HG02885 (cell line): ENCODE data around the gene APC.

ENCODE experiments used
- ATAC-seq: cut with Tn5 transposase; IDR thresholded peaks from one replicate; pipeline ENCODE4 v1.9.1; 2021; ENCODE audit warnings: mild to moderate bottlenecking; ENCODE audit not compliant: unreplicated experiment, poor library complexity

Gene APC

DNA sequence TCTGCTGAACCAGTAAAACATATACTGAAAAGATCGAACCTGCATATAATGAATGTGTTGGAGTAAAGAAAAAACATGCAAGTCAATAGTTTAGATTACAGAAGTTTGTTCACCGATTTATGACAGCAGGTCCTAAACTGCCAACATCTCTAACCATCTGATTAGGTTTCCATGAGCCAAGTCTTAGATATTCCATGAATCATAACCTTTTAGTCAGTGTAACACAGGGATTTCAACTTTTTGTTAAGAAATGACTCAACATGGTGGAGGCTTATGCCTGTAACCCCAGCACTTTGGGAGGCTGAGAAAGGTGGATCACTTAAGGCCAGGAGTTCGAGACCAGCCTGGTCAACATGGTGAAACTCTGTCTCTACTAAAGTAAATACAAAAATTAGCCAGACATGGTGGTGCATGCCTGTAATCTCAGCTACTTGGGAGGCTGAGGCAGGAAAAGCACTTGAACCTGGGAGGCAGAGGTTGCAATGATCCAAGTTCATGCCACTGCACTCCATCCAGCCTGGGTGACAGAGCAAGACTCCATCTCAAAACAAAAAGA, 38.7 kb downstream of the APC start:
- ATAC-seq: no peak

- ATAC-seq: no peak
These were observed 41.8 kb downstream of the APC start for GRCh38 chr5:112779531-112779930.

- no peak for ATAC-seq
These were observed 47.0 kb downstream of the APC start for GRCh38 chr5:112784726-112785125.

DNA sequence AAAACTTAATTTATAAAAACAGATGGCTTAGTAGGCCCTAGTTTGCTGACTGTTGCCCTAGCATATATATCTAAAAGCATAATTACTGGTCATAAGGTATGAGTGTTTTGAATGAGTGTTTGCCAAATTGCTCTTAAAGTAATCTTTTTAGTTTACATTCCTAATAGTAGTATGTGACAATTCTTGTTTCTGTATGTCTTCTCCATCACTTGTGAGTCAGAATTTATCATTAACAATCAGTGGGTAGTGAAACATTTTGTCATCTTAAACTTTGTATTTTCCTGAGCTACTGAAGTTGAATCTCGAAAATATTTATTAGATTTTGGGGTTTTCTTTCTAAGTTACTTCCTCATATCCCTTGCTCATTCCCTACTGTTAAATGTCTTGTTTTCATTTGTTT, 49.6 kb downstream of the APC start:
- no peak for ATAC-seq

DNA sequence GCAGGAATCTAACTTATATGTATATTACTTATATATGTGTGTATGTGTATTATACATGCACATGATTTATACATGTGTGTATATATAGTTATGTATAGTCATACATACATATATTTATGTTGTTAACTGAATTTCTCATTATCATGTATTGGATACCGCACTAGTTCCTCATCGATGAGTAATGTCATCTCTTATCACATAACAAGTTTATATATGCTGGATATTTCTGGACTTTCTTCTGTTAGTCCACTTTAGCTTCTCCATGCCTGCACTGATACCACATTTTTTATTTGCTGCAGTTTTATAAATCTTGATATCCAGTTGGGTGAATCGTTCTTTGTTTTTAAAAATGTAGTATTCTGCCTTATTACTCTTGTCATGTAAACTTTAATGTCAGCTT, 50.2 kb downstream of the APC start:
- ATAC-seq: no peak

DNA sequence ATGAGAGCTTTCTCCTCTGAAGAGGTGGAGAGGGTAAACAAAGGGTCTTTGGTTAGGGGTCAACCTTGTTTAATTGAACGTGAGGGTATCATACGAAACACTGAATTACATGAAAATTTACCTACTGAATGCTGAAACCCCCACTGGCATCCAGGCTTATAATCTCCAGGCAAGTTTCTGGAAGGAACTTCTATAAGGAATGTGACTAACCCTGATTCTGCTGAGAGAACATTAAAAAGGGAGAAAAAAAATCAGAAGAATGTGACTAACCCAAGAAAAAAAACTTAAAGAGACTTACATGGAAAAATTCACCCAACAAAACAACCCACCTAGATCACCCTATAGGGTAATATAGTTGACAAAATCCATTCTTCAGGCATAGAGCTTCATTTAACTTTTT, 55.5 kb downstream of the APC start:
- ATAC-seq: no peak

- ATAC-seq: no peak
These were observed 56.7 kb downstream of the APC start for GRCh38 chr5:112794410-112794809.

GRCh38 chr5:112795342-112795741, 57.7 kb downstream of the APC start:
- no peak for ATAC-seq

DNA sequence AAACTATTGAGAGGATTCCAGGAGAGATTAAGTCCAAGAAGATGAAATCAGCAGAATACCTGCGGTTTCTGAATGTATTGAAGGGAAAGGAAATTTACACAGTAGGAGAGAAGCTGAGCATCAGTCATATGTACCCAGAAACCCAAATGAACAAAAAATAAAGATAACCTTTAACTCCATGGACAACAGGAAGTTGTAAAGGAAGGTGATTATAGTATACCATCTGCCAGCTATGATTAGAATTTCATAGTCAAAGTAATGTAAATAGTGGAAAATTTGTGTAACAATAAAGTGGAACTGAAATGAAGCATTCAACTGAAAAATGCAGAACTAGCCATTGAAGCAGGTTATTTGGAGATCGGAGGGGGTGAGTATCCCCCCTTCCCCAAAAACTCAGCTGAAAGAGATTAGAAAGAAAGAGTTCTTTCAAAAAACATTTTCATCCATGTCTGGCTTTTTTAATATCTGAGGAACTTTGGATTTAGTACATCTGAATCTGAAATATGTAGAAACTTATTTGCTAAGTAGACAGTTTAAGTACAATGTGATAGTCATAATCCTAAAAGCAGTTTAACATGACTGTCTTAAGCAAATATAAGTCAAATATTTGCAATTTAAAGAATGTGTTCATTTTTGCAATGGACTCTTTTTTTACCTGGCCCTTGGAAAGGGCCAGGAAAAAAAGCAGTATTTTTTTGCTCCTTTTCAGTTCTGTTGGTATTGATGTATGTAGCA, 58.4 kb downstream of the APC start:
- ATAC-seq: no peak

DNA sequence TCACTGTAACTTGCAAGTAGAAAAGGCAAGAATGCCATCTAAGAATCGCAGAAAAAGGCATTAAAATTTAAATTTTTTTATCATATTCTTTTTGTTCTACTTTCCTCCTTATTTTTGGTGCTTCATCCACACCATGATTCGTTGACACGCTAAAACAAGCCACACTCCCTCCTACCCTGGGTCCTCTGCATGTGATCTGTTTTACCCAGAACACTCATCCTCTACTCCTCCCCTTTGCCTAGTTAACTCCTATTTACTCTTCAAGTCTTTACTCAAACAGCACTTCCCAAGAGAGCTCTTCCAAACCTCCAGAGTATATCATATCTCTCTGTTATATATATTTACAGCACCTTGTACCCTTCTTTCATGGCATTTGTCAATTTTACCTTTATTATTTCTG, 62.0 kb downstream of the APC start:
- ATAC-seq: no peak

GRCh38 chr5:112800891-112801290, 63.2 kb downstream of the APC start:
- no peak for ATAC-seq

DNA sequence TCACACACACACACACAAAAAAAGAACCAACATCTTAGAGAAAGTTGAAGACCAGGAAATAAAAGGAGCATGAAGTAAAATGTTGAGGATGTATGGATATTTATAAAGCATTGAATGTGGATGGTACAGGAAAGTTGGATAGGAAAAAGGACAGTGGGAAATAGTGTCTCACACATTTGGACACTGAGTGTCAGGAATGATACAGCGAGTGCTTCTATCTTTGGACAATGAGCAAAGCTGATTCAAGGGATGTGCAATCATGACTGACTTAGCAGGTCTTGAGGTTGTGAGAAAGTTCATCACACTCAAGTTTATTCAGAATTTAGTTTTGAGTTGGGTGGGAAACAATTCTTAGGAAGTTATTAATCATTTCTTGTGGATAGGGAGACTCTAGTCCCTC, 73.3 kb downstream of the APC start:
- ATAC-seq: no peak

GRCh38 chr5:112812549-112812948, 74.9 kb downstream of the APC start:
- no peak for ATAC-seq

- ATAC-seq: no peak
These were observed 82.6 kb downstream of the APC start for GRCh38 chr5:112820246-112820645.

DNA sequence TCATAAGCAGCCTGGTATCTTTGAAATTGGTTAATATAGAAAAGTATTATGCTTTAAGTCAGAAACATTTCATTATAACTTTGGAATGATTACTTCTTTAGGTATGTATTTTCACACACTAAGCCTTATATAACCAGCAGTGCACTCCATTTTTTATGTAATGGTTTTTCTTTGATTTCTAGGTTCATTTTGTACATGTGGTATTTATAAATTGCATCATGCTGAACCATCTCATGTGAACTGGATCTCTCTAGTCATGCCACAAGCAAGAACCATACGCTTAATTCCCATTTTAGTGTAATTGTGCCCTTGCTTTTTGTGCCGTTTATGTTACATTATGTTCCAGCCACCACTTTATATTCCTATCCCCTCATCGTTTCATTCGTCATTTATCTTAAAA, 84.8 kb downstream of the APC start:
- ATAC-seq: no peak

GRCh38 chr5:112823181-112823580, 85.5 kb downstream of the APC start:
- ATAC-seq: no peak

- ATAC-seq: no peak
These were observed 86.0 kb downstream of the APC start for GRCh38 chr5:112823656-112824055.

- no peak for ATAC-seq
These were observed 86.5 kb downstream of the APC start for GRCh38 chr5:112824197-112824596.

DNA sequence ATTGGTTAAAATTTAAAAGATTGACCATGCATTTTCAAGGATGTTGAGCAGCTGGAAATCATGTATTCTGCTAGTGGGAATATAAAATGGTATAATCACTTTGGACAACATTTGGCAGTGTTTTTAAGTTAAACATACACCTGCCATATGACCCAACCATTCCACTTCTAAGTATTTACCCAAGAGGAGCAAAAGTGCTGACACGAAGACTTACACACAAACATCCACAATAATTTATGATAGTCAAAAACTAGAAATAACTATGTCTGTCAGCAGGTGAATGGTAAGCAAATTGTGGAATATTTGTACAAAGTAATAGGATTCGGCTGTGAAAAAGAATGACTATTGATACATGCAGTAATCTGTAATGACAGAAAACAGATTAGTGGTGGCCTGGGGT, 92.7 kb downstream of the APC start:
- ATAC-seq: no peak

GRCh38 chr5:112833971-112834370, 96.3 kb downstream of the APC start:
- ATAC-seq: no peak

- no peak for ATAC-seq
These were observed 106.8 kb downstream of the APC start for GRCh38 chr5:112844489-112844888.

- ATAC-seq: no peak
These were observed 108.9 kb downstream of the APC start for GRCh38 chr5:112846556-112846955.
